GM21381 (cell line): ENCODE measurements around the gene TMEM17.

Experiments used
- ATAC-seq: cut with Tn5 transposase; IDR thresholded peaks from one replicate; pipeline ENCODE4 v1.9.1; 2021; ENCODE audit warnings: mild to moderate bottlenecking, moderate library complexity; ENCODE audit not compliant: unreplicated experiment

Gene TMEM17

DNA sequence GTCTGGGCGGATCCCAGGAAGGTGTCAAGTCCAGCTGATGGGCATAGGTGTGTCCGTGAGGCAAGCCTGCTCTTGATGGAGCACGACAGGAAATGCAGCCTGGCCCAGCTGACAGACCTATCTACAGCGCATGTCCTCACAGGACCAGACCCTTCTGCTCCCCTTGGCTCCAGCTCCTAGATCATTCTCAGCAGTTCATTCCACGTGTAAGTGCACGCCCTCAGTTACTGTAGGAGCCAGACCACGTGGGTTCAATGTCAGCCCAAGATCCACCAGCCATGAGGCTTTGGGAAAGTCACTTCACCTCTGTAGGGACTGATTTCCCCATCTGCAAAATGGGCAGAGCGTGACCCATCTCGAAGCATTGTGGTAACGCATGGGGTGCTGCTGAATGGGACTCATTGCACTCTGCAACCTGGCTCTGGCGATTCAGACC is 47.8 kb downstream of the TMEM17 start:
- ATAC-seq, result no peak

DNA sequence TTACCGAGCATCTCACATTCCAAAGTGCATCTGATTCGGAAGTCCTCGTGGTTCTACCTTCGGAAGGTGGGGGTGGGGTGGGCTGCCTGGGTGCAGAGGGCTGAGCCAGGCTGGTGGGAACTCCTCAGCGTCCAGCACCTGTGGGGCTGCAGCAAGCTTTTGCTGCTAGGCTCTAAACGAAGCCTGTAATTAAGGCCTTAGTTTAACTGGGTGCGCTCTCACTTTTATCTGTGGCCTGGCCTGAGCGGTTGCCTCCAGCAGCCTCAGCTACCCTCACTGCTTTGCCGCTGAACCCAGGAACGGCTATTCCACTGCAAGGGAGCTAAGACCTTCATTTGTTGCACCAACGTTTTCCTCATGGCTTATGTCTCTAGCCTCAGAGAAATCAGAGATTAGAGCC is 48.4 kb downstream of the TMEM17 start:
- ATAC-seq, result no peak

DNA sequence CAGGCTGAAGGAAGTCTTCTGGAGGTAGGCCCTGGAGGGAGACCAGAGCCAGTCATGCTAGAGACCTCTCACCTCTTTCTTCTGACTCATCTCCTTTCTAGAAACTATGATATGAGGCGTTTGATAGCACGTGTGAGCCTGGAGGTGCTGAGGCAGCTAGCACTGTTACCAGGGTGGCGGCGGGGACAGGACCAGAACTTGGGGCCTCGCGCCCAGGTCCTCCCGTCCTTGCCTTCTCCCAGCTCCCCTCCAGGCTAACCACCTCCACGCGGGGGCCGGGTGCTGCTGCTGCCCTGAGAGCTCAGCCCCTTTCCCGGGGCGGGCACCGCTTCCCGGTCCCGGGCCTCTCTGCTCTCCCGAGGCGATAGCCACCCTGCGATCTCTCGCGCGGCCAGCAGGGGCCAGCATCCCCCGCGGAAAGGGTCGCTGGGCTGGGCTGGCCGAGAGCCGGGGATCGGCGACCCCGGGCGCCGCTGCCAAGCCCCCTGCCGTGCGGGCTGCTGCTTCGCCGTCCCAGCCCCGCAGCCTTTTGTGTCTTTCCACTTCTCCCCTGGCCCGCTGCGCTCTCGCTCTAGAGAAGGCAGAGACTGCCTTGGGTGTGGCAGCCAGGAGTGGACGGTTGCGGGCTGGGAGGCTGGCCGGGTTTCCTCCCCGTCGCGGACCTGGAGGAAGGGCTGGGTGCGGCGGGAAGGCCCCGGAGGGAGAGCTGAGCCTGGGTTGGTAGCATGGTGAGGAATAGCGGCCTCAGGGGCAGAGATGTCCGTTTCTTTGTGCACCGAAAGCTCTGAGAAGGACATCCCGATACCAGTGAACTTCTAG is 49.1 kb downstream of the TMEM17 start:
- peak; percentile 87 for ATAC-seq

DNA sequence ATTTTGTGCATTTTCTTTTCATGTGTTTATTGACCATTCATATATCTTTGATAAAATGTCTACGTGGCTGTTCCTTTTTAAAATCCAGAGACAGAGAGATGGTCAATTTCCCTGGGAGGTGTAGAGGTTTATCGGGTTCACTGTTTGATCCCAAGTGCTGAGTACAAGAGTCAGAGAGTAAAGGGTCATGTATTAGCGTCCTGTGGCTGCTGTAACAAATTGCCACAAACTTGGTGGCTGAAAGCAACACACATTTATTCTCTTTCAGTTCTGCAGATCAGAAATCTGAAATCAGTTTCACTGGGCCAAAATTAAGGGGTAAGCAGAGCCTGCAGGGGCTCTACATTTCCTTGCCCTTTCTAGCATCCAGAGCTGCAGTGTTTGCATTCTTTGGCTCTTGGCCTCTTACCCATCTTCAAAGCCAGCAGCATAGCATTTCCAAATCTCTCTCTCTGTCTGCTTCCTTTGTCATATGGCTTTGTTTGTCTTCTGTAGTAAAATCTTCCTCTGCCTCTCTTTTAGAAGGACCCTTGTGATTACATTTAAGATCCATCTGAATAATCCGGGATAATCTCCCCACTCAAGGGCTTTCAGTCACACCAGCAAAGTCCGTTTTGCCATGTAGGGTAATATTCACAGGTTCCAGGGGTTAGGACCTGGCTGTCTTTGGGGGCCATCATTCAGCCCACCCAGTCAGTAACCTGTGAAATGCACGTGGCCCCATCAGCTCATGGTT is 49.9 kb downstream of the TMEM17 start:
- no peak for ATAC-seq

DNA sequence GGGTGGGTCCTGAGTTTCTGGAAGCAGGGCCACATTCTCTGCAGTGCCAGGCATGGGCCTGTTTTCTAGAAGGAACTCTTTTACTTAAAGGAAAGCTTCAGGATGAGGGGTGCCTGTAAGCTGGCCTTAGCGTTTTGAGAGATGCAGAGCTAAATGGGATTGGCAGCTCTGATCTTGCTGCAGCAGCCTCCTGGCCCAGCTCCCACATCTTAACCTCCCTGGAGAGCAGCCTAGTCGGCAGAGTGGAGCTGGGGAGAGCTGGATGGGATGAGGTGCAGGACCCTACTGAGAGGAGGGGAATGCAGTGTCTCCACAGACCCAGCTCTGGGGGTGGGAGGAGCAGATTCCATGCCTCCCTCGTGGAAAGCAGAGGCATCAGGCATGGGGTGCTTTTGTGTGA is 52.0 kb downstream of the TMEM17 start:
- no peak for ATAC-seq

DNA sequence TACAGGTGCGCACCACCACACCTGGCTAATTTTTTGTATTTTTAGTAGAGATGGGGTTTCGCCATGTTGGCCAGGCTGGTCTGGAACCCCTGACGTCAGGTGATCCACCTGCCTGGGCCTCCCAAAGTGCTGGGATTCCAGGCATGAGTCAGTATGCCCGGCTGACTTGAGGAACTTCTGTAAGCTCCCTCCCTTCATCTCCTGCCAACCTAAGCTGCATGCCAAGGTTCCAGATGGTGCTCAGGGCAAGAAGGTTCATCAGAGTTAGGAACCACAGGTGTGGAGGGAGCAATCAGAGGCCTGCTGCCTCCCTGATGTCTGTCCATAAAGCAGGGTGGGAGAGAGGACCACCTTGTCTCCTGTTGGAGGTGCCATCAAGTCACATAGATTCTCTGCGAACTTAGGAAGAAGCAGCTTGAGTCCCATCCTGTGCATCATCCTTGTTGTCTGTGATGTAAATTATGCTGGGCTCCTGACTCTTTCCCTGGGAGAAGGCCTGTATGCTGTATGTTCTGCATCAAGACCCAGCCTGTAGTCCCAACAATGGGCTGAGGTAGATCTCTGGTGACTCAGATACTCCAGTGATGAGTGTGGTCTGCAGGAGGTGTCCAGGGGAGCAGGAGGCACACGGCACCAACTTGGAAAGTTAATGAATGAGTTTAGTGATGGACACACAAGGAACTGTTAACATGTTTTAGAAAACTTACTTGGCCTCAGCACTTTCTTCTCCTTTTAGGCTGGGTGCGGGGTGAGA is 53.1 kb downstream of the TMEM17 start:
- no peak for ATAC-seq

DNA sequence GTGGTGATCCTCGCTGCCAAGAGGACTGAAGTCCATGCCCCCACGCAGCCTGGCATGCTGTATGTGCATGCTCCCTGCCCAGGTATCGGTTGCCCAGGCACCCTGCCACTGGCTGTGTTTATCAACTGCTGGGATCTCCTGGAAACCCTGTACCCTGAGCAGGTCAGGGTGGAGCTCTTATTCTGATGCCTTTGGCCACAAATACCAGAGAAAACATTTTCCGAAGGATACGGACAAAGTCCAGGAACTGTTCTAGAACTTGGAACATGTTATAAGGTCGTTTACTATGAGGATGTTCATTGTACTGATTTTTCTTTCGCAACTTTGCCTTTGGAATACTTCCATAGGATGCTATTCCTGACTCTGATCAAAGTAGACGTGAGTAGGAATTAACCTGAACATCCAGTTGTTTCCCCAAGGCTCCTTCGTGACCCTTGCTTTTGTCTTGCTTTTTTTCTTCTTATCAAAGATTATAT is 55.2 kb downstream of the TMEM17 start:
- no peak for ATAC-seq
